Psoas muscle (tissue), 8 donors: ENCODE results near the gene CDH3. TPM values are rescaled to one million over a fixed set of nuclear protein-coding genes. Genes with fewer than 3 reads are reported as not detected.

Source experiments
- ATAC-seq, 4 donors: fragments of 200-7000 bp; cut with Tn5 transposase; one replicate each; pipeline ENCODE4 v1.9.1; 2020; ENCODE audit warnings: moderate library complexity in 3 of 4, mild to moderate bottlenecking in 2 of 4
- DNase-seq, 2 donors: peaks; one replicate each; pipeline ENCODE4 v3.0.0-alpha.2; 2020
- H3K27ac ChIP-seq: fragments of 200-600 bp; one replicate; pipeline ENCODE4 v1.8.0; 2022
- H3K27me3 ChIP-seq, 3 donors: fragments of 200-600 bp in 1 of 3; one replicate each; pipeline versions ENCODE4 v1.6.1 to v1.8.0; 2013 to 2022; ENCODE audit warnings: low read length in 2 of 3, mild to moderate bottlenecking in 2 of 3, moderate library complexity in 1 of 3; ENCODE audit not compliant: insufficient read depth in 3 of 3
- H3K36me3 ChIP-seq, 2 donors: fragments of 200-600 bp in 1 of 2; one replicate each; pipeline versions ENCODE4 v1.6.1 to v1.8.0; 2013 to 2022; ENCODE audit warnings: low read depth in 1 of 2, mild to moderate bottlenecking in 1 of 2, moderate library complexity in 1 of 2; ENCODE audit not compliant: insufficient read depth in 1 of 2
- H3K4me1 ChIP-seq: fragments of 200-600 bp; one replicate; pipeline ENCODE4 v1.8.0; 2022
- H3K4me3 ChIP-seq: fragments of 200-600 bp; one replicate; pipeline ENCODE4 v1.8.0; 2022; ENCODE audit warnings: mild to moderate bottlenecking
- H3K9me3 ChIP-seq: fragments of 200-600 bp; one replicate; pipeline ENCODE4 v1.8.0; 2022
- CTCF ChIP-seq: fragments of 200-600 bp; IDR thresholded peaks from one replicate; pipeline ENCODE4 v1.8.0; 2022; ENCODE audit warnings: antibody characterized with exemption
- WGBS, 3 donors: extraction: QIAGEN DNeasy Blood & Tissue Kit; methylation state at CpG; one replicate each; pipeline versions ENCODE4 v1.1.6 to v1.1.7; 2013; 5-methylcytosine and 5-hydroxymethylcytosine counted together
- intact Hi-C, 2 donors: fragments of 100-400 bp; cut with DNase I; formaldehyde crosslinking; loops; one replicate each; pipeline versions ENCODE4 v1.11.0 to v1.14.2; 2022
- polyA plus RNA-seq, 3 donors: library from polyadenylated mRNA; stranded (reverse); fragments of 200-250 nt; gene quantifications; one replicate each; pipeline ENCODE4 v1.2.3, GENCODE V29; 2013
- total RNA-seq, 4 donors: library from RNA; stranded (reverse); fragmentation: NEBNext Ultra II Directional in 2 of 4; extraction: Animal tissue kit (Norgen Biotek cat#: 25700) in 2 of 4; gene quantifications; one replicate each; pipeline versions ENCODE4 v1.2.1 to v1.2.4, GENCODE V29; 2021 to 2023
- donor health status: healthy with polysubstance abuse.
- donor health status: DM: no; HTN: no; CAD: no; lungs with moderate emphysema.
- donor health status: Bipolar disorder and iron deficiency.
- donor health status: healthy.
- donor health status: DM: yes; HTN: yes; CAD: no.
- donor health status: DM: no; HTN: no; CAD: no.
- donor health status: DM: no; HTN: no; CAD: no.
- donor health status: DM: yes; HTN: yes; CAD: no.

Gene CDH3
- total and polyA plus RNA-seq, 7 donors = 0.05 to 0.21 TPM; not detected in 5

- no peaks in the 10 kb centered on the region for H3K4me1 ChIP-seq
- ATAC-seq (no peak), DNase-seq (no peak)
- no peak overlapping the region for H3K27ac ChIP-seq
- H3K4me3 ChIP-seq = no peak overlapping the region
- no peaks in the 10 kb centered on the region for H3K36me3 ChIP-seq
- TF ChIP-seq CTCF = no peak
- H3K9me3 ChIP-seq = no peaks in the 10 kb centered on the region
- intact Hi-C loops = no loop called here
- H3K27me3 ChIP-seq = peaks cover 0 to 5% (median 0%) of the 10 kb centered on the region in 3 donors
- 17 to 23% (median 19%) methylated on average over 5 of the region's 5 CpGs for WGBS, 3 donors
Observed at GRCh38 chr16:68627951-68628425, 17.1 kb upstream of the CDH3 start.

GRCh38 chr16:68629351-68629910 lies 15.7 kb upstream of the CDH3 start:
- Histone ChIP-seq H3K4me1 (no peaks in the 10 kb centered on the region), H3K4me3 (no peak overlapping the region), H3K27ac (no peak overlapping the region), H3K27me3 (peaks cover 0 to 5% (median 0%) of the 10 kb centered on the region in 3 donors), H3K9me3 (no peaks in the 10 kb centered on the region), H3K36me3 (no peaks in the 10 kb centered on the region)
- intact Hi-C loops = no loop called here
- DNase-seq (no peak), ATAC-seq (no peak)
- WGBS, 3 donors = 34 to 45% (median 38%) methylated on average over 7 of the region's 7 CpGs
- TF ChIP-seq CTCF = no peak

GRCh38 chr16:68636064-68636560 lies 9.0 kb upstream of the CDH3 start:
- intact Hi-C loops = no loop called here
- no peaks in the 10 kb centered on the region for H3K36me3 ChIP-seq

GRCh38 chr16:68636818-68637217 lies 8.3 kb upstream of the CDH3 start:
- WGBS, 3 donors = 58 to 87% (median 63%) methylated on average over 1 of the region's 1 CpG
- Histone ChIP-seq H3K4me1 (no peaks in the 10 kb centered on the region), H3K27ac (no peak overlapping the region), H3K27me3 (no peaks in the 10 kb centered on the region), H3K36me3 (no peaks in the 10 kb centered on the region), H3K4me3 (no peak overlapping the region), H3K9me3 (no peaks in the 10 kb centered on the region)
- DNase-seq (no peak), ATAC-seq (no peak)
- no peak for TF ChIP-seq CTCF
- intact Hi-C loops = no loop called here

More at GRCh38 chr16:68636064-68636560, 9.0 kb upstream of the CDH3 start:
- 51 to 55% (median 52%) methylated on average over 12 of the region's 12 CpGs for WGBS, 3 donors
- H3K27me3 ChIP-seq = no peaks in the 10 kb centered on the region
- H3K4me3 ChIP-seq = no peak overlapping the region
- no peak for TF ChIP-seq CTCF
- DNase-seq (no peak), ATAC-seq (no peak)
- no peak overlapping the region for H3K27ac ChIP-seq
- no peaks in the 10 kb centered on the region for H3K9me3 ChIP-seq
- no peaks in the 10 kb centered on the region for H3K4me1 ChIP-seq

- no peak overlapping the region for H3K4me3 ChIP-seq
- no peaks in the 10 kb centered on the region for H3K9me3 ChIP-seq
- H3K27ac ChIP-seq = no peak overlapping the region
- 52 to 70% (median 64%) methylated on average over 3 of the region's 3 CpGs for WGBS, 3 donors
- H3K4me1 ChIP-seq = peaks cover 10% of the 10 kb centered on the region
- DNase-seq (no peak), ATAC-seq (no peak)
- TF ChIP-seq CTCF = no peak
- peaks cover 1 to 38% (median 19%) of the 10 kb centered on the region in 3 donors for H3K27me3 ChIP-seq
- H3K36me3 ChIP-seq = no peaks in the 10 kb centered on the region
- intact Hi-C loops = no loop called here
Observed at GRCh38 chr16:68640972-68641371, 4.1 kb upstream of the CDH3 start.
